GM21423 (cell line): ENCODE measurements around the gene POU4F1.

ENCODE experiments used
- ATAC-seq: cut with Tn5 transposase; IDR thresholded peaks from one replicate; pipeline ENCODE4 v1.9.1; 2021; ENCODE audit warnings: mild to moderate bottlenecking, moderate library complexity; ENCODE audit not compliant: unreplicated experiment

Gene POU4F1

DNA sequence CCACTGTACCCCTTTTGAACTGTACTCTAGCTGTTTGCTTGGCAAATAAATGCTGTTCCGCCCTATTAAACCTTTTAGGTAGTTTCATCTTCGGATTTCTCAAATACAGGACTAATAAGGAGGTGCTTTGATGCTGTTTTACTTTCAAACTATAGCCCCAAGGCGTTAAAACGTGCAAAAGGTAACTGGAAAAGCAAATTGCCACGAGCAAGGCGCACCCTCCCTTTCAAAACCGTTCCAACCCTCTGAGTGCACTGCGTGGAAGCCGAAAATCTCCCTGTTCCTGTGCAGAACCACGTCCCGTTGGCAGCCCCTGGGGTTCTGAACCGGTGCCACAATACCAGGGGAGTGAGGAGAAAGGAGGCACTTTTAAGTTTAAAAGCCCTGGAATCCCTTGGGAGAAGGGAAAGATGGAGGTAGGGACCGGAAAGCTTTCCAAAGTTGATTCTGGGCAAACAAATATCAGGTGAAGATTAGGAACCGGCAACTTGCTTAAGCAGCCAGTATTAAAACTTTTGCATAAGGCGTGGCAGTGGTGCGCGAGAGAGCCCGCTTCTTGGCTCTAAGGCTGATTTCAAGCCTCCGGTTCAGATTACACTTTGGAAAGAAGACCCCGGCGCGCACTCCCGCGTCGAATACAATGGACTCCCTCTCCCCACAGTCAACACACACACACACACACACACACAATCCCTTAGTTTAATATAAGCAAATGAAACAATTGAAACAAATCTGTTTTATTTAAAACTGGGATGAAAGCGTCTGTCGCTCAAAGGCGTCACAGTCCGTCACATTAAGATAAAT lies 9.5 kb downstream of the POU4F1 start:
- no peak for ATAC-seq

DNA sequence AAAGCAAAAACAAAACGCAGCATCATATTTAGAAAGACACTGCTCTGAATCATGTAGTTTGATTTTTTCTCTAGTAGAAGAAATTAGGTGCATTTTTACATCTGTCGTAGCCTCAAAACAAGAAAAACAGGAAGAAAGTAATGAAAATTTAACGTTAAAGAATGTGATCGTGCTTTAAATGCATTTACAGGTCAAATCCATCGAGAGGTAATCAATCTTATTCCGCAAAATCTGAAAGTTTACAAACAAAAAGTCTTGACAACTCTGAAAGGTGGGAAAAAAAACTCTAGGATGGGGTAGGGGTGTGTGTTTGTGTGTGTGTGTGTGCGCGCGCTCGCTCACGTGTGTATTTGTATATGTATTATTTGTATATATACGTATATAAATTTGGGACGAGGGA lies 10.2 kb downstream of the POU4F1 start:
- ATAC-seq: no peak

DNA sequence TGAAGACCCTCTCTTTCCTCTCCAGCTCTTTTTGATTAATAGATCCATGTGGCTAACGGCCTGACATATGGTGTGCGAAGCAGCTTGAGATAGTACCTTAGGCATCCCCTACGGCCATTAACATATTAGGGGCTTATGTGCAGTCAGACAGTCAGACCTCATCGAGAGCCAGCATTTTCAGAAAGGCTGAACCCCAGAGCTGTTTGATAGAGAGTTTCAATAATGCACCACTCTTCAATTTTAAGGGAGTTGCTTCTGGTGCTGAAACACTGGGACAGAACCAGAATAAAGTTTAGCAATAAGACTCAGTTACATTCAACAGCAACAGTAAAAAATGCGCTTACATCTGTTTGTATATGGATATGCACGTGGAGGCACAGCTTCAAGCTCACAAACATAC lies 10.8 kb downstream of the POU4F1 start:
- no peak for ATAC-seq

- no peak for ATAC-seq
These were observed 14.1 kb downstream of the POU4F1 start for GRCh38 chr13:78589206-78589605.

GRCh38 chr13:78587395-78587794 lies 16.0 kb downstream of the POU4F1 start:
- no peak for ATAC-seq

- no peak for ATAC-seq
These were observed 16.6 kb downstream of the POU4F1 start for GRCh38 chr13:78586706-78587105.

DNA sequence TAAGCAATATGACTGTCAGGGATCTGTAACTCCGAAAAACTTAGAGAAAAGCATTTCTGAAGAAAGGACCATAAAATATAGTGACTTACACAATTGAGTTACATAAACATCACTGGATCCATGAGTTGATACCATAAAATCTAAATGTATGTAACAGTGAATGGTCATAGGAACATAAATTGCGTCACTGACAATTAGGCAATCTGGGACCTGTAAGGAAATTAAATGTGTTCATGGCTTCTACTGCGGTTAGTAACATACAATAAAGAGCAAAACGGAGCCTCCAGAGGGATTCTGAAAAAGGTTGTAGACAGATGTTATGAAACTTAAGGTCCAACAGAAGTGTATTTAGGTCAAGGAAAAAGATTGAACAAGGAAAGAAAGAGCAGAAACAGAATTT lies 27.1 kb downstream of the POU4F1 start:
- no peak for ATAC-seq

DNA sequence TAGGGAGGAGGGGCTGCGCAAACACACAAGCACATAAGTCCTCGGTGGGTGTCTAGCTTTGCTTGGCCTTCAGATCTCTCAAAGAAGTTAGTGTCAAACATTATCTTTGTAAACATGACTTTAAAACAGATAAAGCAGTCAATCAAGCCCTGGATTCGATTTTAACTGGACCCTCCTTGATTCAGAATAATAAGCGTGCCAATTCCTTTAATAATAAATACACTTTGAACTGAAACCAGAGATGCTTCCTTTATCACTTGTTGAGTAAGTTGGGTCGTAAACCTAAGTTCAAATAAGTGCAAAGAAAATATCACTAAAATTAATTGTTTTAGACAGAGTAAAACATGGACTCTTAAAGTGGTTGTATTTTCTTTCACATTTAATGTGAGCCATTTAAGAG lies 30.9 kb downstream of the POU4F1 start:
- no peak for ATAC-seq

DNA sequence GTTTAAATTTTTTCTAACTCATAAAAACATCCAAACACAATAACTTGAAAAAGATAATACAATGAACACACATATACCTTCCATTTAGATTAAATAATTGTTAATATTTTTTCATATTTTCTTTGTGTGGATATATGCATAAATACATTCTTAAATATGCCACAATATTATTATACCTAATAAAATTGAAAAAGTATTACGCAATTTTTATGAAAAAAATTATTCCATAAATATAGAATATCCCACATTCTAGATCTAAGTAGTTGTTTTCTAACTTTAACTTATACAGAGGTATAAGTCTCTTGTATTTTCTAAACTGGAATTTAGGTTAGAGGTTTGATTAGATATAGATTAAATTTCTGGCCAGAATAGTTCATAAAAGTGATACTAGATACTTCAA lies 34.3 kb downstream of the POU4F1 start:
- ATAC-seq: no peak

DNA sequence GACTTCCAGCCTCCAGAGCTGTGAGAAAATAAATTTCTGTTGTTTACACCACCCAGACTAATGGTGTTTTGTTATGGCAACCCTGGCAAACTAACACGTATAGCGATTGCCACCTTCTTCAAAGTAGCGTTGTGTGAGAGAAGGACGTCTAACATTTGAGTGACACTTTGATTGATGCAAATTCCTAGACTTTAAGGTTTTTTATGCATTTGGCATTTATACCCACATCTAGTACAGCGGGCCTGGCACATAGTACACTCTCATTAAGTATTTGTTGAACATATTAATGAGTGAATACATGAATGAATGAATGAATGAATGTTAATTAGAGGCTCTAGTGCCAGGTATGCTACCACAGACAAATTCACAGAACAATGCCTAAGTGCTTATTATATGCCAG lies 36.7 kb downstream of the POU4F1 start:
- ATAC-seq: no peak

DNA sequence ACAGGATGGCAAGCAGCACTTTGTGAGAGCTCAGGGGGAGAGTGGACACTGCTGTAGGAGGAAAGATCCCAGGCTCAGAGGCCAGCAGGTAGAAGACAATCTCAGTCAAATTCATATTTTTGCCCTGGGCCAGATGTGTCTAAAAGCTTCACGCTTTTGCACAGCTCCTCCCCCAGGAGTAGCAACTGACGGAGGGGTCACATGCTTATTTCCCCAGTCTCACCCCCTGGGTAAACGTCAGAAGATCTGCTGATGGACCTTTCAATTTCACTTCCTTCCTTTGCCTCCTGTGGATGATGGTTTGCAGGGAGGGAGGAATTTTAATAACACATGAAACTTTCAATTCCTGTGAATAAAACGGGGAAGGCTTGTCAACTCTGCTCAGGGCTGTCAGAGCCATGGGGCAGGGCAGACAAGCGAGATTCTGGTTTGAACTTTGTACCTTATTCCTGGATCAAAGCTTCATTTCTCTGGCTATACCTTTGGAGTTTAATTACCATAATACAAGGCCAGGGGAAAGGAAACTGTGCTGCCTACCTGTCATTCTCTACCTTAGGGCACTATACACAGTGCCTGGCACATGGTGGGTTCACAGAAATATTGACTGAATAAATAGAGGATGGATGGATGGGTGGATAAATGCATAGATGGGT lies 41.0 kb downstream of the POU4F1 start:
- ATAC-seq: no peak
